ENCODE measurements around the gene FGF12.

DNA sequence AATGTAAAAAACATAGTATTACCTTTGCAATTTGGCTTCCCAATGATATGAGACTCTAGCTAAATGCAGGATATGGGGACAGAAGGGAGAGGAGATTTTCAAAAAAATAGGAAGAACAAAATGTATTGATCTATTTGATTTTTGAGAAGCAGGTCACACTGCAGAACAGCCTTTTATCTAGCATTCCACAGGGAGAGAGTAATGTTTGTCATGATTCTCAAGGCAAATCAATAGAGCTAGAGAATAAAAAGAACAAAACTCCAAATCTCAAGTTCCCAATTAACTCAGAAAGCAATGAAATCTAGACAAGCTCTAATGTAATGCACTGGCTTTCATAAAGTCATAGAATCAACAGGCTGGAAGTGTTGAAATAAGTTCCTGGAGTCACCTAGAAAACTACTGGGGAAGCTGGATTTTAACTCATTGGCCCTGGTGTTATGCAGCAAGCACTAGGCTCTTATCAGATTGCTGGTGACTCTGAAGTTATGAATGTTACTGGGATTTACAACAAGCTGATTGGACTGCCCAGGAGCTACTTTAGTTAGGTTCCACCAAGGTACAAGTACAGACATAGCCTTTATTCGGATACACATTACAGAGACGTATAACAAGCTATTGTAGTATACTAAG, 442.8 kb downstream of the FGF12 start:
- no peak for TF ChIP-seq CTBP1 (IDR thresholded peaks at IDR 0.05; ENCODE audit: borderline replicate concordance)
- no peak for TF ChIP-seq FOXK2 (IDR thresholded peaks at IDR 0.05)
- no peak for TF ChIP-seq SP1 (IDR thresholded peaks at IDR 0.05)
- TF ChIP-seq L3MBTL2 (conservative IDR thresholded peaks at IDR 0.05): no peak
- no peak for TF ChIP-seq FOXM1 (IDR thresholded peaks at IDR 0.05; ENCODE audit: borderline replicate concordance)
- no peak for TF ChIP-seq TARDBP (IDR thresholded peaks at IDR 0.05)
- no peak for TF ChIP-seq ELF4 (IDR thresholded peaks at IDR 0.05)
- TF ChIP-seq ZNF384 (IDR thresholded peaks at IDR 0.05): no peak
